GM21367 (cell line): ENCODE results near the gene PRPF6.

Source experiments
- ATAC-seq: cut with Tn5 transposase; IDR thresholded peaks from one replicate; pipeline ENCODE4 v1.9.1; 2021; ENCODE audit not compliant: unreplicated experiment

Gene PRPF6

GRCh38 chr20:63980806-63981728 is at the start of gene PRPF6:
PRPF6 (plus strand) TSS chr20:63981132; CDS start chr20:63981246, 114 bp downstream.
- ATAC-seq: peak; percentile 39

- no peak for ATAC-seq
Measured at GRCh38 chr20:63931735-63932134, 49.2 kb upstream of the PRPF6 start.

- ATAC-seq: no peak
Measured at GRCh38 chr20:63932606-63933160, 48.2 kb upstream of the PRPF6 start.

GRCh38 chr20:63933646-63934045 is 47.3 kb upstream of the PRPF6 start:
- no peak for ATAC-seq

GRCh38 chr20:63934271-63935068 is 46.5 kb upstream of the PRPF6 start:
- ATAC-seq: no peak

- ATAC-seq: no peak
Measured at GRCh38 chr20:63935447-63935846, 45.5 kb upstream of the PRPF6 start.

GRCh38 chr20:63937596-63937995 is 43.3 kb upstream of the PRPF6 start:
- no peak for ATAC-seq

GRCh38 chr20:63939061-63939935 is 41.6 kb upstream of the PRPF6 start:
- ATAC-seq: no peak

- no peak for ATAC-seq
Measured at GRCh38 chr20:63940071-63940471, 40.9 kb upstream of the PRPF6 start.

- no peak for ATAC-seq
Measured at GRCh38 chr20:63940472-63941266, 40.3 kb upstream of the PRPF6 start.

- no peak for ATAC-seq
Measured at GRCh38 chr20:63941282-63942081, 39.5 kb upstream of the PRPF6 start.

GRCh38 chr20:63942250-63942951 is 38.5 kb upstream of the PRPF6 start:
- ATAC-seq: no peak

- no peak for ATAC-seq
Measured at GRCh38 chr20:63942969-63943807, 37.7 kb upstream of the PRPF6 start.

GRCh38 chr20:63943808-63944077 is 37.2 kb upstream of the PRPF6 start:
- ATAC-seq: no peak

GRCh38 chr20:63944078-63944941 is 36.6 kb upstream of the PRPF6 start:
- no peak for ATAC-seq

- ATAC-seq: no peak
Measured at GRCh38 chr20:63945031-63945658, 35.8 kb upstream of the PRPF6 start.
